Neural cell (in vitro differentiated cells): ENCODE data around the gene DRAP1. TPM values are rescaled to one million over a fixed set of nuclear protein-coding genes. Genes with fewer than 3 reads are reported as not detected.

Experiments used
- H2AFZ ChIP-seq: fragments of 200-600, 300-800 bp; sonication (generic), shearing (Covaris generic); 2 replicates; pipeline ENCODE4 v1.6.0; 2014; ENCODE audit warnings: low read depth, mild to moderate bottlenecking, antibody characterized with exemption, low read length, moderate library complexity
- H3F3A ChIP-seq: fragments of 200-600 bp; shearing (Covaris generic); 2 replicates; pipeline ENCODE4 v1.6.1; 2016; ENCODE audit warnings: mild to moderate bottlenecking, moderate library complexity, mixed read lengths, antibody characterized with exemption, low read length; ENCODE audit not compliant: insufficient read depth, poor library complexity, severe bottlenecking
- H3K27ac ChIP-seq: fragments of 200-600, 300-800 bp; sonication (generic), shearing (Covaris generic); 2 replicates; pipeline ENCODE4 v1.5.1; 2014; ENCODE audit warnings: mild to moderate bottlenecking, low read length, moderate library complexity
- H3K27me3 ChIP-seq: fragments of 300-800, 200-600 bp; sonication (generic), shearing (Covaris generic); 2 replicates; pipeline ENCODE4 v1.6.0; 2014; ENCODE audit warnings: mild to moderate bottlenecking, low read depth, low read length, moderate library complexity; ENCODE audit not compliant: insufficient read depth
- H3K36me3 ChIP-seq: fragments of 300-800, 200-600 bp; sonication (generic), shearing (Covaris generic); 2 replicates; pipeline ENCODE4 v1.5.1; 2014; ENCODE audit warnings: mild to moderate bottlenecking, antibody characterized with exemption, low read length, moderate library complexity; ENCODE audit not compliant: insufficient read depth
- H3K4me2 ChIP-seq: fragments of 300-800, 200-600 bp; sonication (generic), shearing (Covaris generic); 2 replicates; pipeline ENCODE4 v1.6.0; 2014; ENCODE audit warnings: mild to moderate bottlenecking, low read length
- H3K4me3 ChIP-seq: fragments of 300-800, 200-600 bp; sonication (generic), shearing (Covaris generic); 2 replicates; pipeline ENCODE4 v1.5.1; 2014; ENCODE audit warnings: mild to moderate bottlenecking, low read length, moderate library complexity
- H3K79me2 ChIP-seq: fragments of 200-600 bp; shearing (Covaris generic); replicated peaks from 2 replicates; pipeline ENCODE4 v1.6.0; 2014; ENCODE audit warnings: mild to moderate bottlenecking, low read length, moderate library complexity; ENCODE audit not compliant: insufficient read depth
- H3K9ac ChIP-seq: fragments of 300-800, 200-600 bp; sonication (generic), shearing (Covaris generic); 2 replicates; pipeline ENCODE4 v1.6.1; 2016; ENCODE audit warnings: mild to moderate bottlenecking, low read length, mixed read lengths
- H3K9me2 ChIP-seq: fragments of 200-600 bp; shearing (Covaris generic); 2 replicates; pipeline ENCODE4 v1.6.1; 2016; ENCODE audit warnings: mild to moderate bottlenecking, low read length, mixed read lengths; ENCODE audit not compliant: insufficient read depth
- H3K9me3 ChIP-seq: fragments of 200-600, 300-800 bp; sonication (generic), shearing (Covaris generic); 2 replicates; pipeline ENCODE4 v1.6.1; 2016; ENCODE audit warnings: mild to moderate bottlenecking, mixed run types, low read length, moderate library complexity, mixed read lengths
- H4K20me1 ChIP-seq: fragments of 200-600 bp; shearing (Covaris generic); 2 replicates; pipeline ENCODE4 v1.6.1; 2016; ENCODE audit warnings: mild to moderate bottlenecking, mixed run types; ENCODE audit not compliant: insufficient read depth
- EZH2 ChIP-seq: fragments of 200-600, 300-800 bp; shearing (Covaris generic), sonication (generic); IDR thresholded peaks from 2 replicates; pipeline ENCODE4 v1.6.1; 2014; ENCODE audit warnings: antibody characterized with exemption, low read length, borderline replicate concordance, mild to moderate bottlenecking; ENCODE audit not compliant: insufficient read depth, poor library complexity, severe bottlenecking
- MXI1 ChIP-seq: fragments of 450-650 bp; conservative IDR thresholded peaks from 2 replicates; pipeline ENCODE4 v1.6.1; 2014; ENCODE audit warnings: antibody characterized with exemption, mild to moderate bottlenecking; ENCODE audit not compliant: poor library complexity, severe bottlenecking
- POLR2AphosphoS5 ChIP-seq: IDR thresholded peaks from 2 replicates; pipeline ENCODE4 v1.6.1; 2012
- REST ChIP-seq: IDR thresholded peaks from 2 replicates; pipeline ENCODE4 v1.6.1; 2012; ENCODE audit warnings: borderline replicate concordance
- SMC3 ChIP-seq: fragments of 450-650 bp; conservative IDR thresholded peaks from 2 replicates; pipeline ENCODE4 v1.6.1; 2014; ENCODE audit warnings: antibody characterized with exemption, mild to moderate bottlenecking, moderate library complexity; ENCODE audit not compliant: poor library complexity
- TAF1 ChIP-seq: IDR thresholded peaks from 2 replicates; pipeline ENCODE4 v1.6.1; 2012; ENCODE audit warnings: low read depth
- polyA plus RNA-seq: library from polyadenylated mRNA; depleted of rRNA; stranded (reverse); fragments of >200 nt; gene quantifications from 2 replicates; pipeline ENCODE4 v1.2.3, GENCODE V29; 2014

DRAP1 gene
- polyA plus RNA-seq, 1 donor from 2014 or later, result 242 TPM

- no peak for TF ChIP-seq REST
- TF ChIP-seq EZH2, result peak; percentile 23
- Histone ChIP-seq H3K4me2 (no peak overlapping the region), H3K9ac (no peak overlapping the region), H3K79me2 (no peaks in the 10 kb centered on the region), H3K27me3 (peaks cover 63% of the 10 kb centered on the region), H3K27ac (no peak overlapping the region), H3K4me3 (peak overlapping the region; percentile 67), H3K36me3 (no peaks in the 10 kb centered on the region), H3K9me2 (no peaks in the 10 kb centered on the region), H4K20me1 (no peaks in the 10 kb centered on the region), H3K9me3 (no peaks in the 10 kb centered on the region), H2AFZ (no peak overlapping the region), H3F3A (no peaks in the 10 kb centered on the region)
Observed at GRCh38 chr11:65899356-65900124, 19.7 kb upstream of the DRAP1 start.

- Histone ChIP-seq H3F3A (no peaks in the 10 kb centered on the region), H3K36me3 (no peaks in the 10 kb centered on the region), H3K4me2 (no peak within 1 kb of the TSS), H3K9ac (no peak within 1 kb of the TSS), H3K9me3 (no peaks in the 10 kb centered on the region), H3K27me3 (peaks cover 63% of the 10 kb centered on the region), H4K20me1 (no peaks in the 10 kb centered on the region), H3K27ac (no peak within 1 kb of the TSS), H3K4me3 (peak within 1 kb of the TSS; percentile 67), H3K9me2 (no peaks in the 10 kb centered on the region), H2AFZ (no peak within 1 kb of the TSS), H3K79me2 (no peaks in the 10 kb centered on the region)
- TF ChIP-seq TAF1, result no peak
- TF ChIP-seq REST, result no peak
- TF ChIP-seq EZH2, result peak; percentile 57
- TF ChIP-seq POLR2AphosphoS5, result no peak
- TF ChIP-seq SMC3, result no peak
- TF ChIP-seq MXI1, result no peak
Observed at GRCh38 chr11:65900125-65900898, 18.9 kb upstream of the DRAP1 start, which contains the start of gene FOSL1. TSS of gene FOSL1 (minus strand) at chr11:65900388. CDS start at chr11:65900339, 49 bp downstream.
